ENCODE measurements around the gene OSTN.

DNA sequence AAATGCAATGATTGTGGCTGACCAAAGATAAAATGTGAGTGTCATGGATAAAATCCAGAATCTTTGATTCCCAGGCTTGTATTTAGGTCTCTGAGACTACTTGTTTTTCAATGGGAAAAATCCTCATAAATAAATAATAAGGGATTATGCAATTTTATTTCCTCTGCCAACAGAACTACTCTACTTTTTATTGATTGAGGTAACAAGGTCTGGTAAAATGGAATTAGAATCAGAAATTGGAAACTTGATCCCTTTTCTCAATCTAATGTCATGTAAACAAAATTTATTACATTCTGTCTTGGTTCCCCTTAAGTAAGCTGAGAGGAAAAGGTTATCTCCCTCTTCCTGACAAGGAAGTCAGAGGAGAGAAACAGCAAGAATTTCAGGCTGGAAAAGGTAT, 81.8 kb downstream of the OSTN start:
- TF ChIP-seq, protein P1, sequence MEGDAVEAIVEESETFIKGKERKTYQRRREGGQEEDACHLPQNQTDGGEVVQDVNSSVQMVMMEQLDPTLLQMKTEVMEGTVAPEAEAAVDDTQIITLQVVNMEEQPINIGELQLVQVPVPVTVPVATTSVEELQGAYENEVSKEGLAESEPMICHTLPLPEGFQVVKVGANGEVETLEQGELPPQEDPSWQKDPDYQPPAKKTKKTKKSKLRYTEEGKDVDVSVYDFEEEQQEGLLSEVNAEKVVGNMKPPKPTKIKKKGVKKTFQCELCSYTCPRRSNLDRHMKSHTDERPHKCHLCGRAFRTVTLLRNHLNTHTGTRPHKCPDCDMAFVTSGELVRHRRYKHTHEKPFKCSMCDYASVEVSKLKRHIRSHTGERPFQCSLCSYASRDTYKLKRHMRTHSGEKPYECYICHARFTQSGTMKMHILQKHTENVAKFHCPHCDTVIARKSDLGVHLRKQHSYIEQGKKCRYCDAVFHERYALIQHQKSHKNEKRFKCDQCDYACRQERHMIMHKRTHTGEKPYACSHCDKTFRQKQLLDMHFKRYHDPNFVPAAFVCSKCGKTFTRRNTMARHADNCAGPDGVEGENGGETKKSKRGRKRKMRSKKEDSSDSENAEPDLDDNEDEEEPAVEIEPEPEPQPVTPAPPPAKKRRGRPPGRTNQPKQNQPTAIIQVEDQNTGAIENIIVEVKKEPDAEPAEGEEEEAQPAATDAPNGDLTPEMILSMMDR (IDR thresholded peaks at IDR 0.05) = no peak
- no peak for TF ChIP-seq POLR2A (IDR thresholded peaks at IDR 0.05)

Data from tibial nerve (tissue), 3 donors.